ENCODE measurements around the gene EFTUD2.
A peak's percentile ranks its signal among the peaks of the same experiment; 100 is the strongest.

DNA sequence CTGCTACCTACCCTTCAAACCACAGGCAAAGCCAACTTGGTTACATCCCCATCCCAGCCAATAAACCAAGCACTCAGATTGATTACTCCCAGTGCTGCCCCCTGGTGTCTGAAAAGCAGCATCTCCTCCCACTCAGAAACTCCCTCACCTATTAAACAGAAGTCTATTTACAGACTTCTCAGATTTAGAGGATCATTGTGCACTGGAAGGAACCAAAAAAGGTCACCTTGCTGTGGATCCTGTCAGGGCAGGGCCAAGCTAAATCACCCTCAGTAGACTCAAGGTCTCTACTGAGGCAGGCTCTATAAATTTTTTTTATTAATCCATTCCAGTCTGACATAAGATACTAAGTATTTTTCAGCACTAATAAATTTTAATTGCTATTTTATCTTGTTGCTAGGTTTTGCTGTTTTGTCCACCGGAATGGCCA, 34.0 kb downstream of the EFTUD2 start:
- TF ChIP-seq, protein P1, sequence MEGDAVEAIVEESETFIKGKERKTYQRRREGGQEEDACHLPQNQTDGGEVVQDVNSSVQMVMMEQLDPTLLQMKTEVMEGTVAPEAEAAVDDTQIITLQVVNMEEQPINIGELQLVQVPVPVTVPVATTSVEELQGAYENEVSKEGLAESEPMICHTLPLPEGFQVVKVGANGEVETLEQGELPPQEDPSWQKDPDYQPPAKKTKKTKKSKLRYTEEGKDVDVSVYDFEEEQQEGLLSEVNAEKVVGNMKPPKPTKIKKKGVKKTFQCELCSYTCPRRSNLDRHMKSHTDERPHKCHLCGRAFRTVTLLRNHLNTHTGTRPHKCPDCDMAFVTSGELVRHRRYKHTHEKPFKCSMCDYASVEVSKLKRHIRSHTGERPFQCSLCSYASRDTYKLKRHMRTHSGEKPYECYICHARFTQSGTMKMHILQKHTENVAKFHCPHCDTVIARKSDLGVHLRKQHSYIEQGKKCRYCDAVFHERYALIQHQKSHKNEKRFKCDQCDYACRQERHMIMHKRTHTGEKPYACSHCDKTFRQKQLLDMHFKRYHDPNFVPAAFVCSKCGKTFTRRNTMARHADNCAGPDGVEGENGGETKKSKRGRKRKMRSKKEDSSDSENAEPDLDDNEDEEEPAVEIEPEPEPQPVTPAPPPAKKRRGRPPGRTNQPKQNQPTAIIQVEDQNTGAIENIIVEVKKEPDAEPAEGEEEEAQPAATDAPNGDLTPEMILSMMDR (IDR thresholded peaks at IDR 0.05), result peak; percentile 74 to 87 (median 81)
- peak; percentile 62 for TF ChIP-seq POLR2AphosphoS5 (IDR thresholded peaks at IDR 0.05)
